GM18861 (cell line): Measurements from ENCODE around the gene WWOX.

Source experiments
- ATAC-seq: cut with Tn5 transposase; IDR thresholded peaks from one replicate; pipeline ENCODE4 v1.9.1; 2021; ENCODE audit not compliant: unreplicated experiment

Gene WWOX

DNA sequence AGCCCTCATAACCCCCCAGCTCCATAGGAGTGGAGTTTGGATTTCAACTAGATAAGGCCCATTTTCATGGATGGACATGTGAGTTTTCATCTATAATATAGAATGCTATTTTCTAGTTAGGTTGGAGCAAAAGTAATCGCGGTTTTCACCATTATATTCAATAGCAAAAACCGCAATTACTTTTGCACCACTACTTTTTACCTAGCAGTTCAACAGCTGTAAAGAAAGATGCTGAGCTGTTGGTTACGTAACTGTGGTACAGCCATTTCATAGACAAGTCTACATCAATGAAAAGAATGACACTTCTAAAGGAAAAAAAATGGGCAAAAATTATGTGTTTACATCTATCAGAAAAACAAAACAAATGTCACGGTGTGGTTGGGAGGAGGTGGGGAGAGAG, 993.4 kb downstream of the WWOX start:
- no peak for ATAC-seq

DNA sequence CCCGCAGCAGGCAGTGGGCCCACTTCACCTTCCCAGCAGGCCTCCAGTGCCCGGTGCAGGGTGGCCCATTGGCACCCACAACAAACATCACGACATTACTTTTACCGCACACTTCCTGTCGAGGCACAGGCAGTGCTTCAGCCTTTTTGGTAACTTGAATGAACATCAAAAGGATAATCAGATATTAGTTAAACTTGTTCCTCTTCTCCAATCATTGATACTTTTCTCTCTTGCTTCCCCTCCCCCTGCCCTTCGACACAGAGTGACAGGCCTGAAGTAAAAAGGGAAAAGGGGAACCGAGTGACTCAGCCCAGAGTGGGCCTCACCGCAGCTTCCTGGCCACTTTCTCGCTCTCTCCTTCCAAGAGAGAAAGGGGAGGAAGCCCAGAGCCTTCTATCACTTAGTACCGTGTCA, 994.1 kb downstream of the WWOX start:
- no peak for ATAC-seq

DNA sequence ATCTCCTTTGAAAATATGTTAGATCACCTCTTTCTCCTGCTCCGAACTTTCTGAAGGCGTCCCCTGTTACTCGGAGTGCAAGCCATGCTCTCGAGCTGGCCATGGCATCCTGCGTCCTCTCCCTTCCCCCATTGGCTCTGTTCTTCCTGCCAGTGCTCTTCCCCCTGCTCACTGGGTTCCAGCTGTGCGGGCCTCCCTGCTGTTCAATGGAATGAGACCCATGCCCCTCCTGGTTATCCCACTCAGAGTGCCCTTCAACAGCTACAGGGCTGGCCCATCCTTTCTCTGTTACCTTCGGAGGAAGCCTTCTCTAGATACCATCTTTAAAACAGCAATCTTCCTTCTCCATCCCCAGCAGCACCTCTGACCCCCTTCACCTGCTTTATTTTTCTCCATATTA, 996.8 kb downstream of the WWOX start:
- ATAC-seq: no peak

DNA sequence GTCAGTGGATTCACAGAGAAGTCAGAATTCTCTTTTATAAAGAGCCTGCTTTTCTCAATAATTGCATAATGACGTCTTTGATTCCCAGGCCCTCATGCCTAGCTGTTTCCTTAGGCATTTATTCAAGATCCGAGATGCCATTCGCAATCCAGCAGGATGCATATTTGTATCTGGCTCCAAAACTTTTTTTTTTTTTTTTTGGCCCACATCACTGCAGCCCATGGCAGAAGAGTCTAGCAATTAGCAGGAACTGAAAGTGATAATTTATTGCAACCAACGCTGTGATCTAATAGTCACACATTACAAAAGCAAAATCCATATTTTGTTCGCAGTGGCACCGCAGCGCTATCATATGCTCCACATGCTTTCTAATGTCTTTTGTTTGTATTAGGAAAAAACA, 997.7 kb downstream of the WWOX start:
- ATAC-seq: no peak

DNA sequence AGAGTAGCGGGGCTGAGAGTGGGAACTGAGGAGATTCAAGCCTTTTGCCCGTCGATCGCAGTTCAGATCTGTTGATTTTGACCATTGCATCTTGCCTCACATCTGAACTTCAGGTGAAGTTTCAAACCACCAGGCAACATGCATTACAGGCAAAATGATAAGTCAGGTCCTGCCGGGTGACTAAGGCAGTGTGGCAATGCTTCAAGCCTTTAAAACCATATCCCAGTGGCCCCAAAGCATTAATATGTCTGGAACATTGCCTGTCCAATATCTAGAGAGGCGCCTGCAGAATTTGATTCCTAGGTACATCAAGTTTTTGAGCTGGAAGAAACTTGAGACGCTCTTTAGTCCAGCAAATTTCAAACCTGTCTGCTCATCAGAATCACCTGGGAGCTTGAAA, 998.3 kb downstream of the WWOX start:
- ATAC-seq: no peak

DNA sequence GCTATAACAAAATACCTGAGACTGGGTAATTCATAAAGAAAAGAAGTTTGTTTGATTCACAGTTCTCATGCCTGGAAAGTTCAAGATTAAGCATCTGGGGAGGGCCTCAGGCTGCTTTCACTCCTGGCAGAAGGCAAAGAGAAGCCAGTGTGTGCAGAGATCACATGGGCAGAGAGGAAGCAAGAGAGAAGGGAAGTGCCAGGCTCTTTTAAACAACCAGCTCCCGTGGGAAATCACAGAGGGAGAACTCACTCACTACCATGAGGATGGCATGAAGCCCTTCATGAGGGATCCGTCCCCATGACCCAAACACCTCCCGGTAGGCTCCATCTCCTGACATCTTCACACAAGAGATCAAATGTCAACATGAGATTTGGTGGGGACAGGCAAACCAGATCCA, 999.5 kb downstream of the WWOX start:
- ATAC-seq: no peak

DNA sequence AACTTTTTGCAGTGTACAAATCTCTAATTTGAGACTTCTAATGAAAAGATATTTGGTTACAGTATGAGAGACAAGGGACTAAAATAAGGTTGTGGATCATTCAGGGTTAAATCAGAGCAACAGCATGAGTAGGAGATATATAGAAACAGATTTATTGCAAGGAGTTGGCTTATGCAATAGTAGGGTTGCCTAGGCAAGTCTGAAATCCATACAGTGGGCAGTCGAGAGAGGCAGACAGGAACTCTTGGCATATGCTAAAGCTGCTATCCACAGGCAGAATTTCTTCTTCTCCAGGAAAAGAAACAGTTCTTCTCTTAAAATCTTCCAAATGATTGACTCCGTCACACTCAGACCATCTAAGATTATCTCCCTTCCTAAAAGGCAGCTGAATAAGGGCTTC, 1000.3 kb downstream of the WWOX start:
- ATAC-seq: no peak

DNA sequence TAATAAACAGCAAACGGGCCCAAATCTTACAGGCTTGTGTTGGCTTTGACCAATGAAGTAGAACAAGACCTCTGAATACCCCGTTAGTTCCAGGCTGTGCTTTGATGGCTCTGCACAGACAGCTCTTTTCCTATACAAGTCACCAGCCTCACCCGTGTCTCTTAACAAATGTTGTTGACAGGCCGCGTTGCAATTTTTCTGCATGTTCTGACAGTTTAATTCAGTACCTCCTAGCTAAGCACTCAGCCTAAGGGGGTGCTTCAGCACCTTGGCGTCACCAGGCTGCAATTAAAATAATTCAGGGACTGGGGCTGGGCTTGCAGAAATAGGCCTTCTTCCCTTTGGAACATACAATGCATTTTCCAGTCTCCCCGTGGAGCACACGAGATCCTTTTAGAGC, 1001.0 kb downstream of the WWOX start:
- ATAC-seq: no peak

DNA sequence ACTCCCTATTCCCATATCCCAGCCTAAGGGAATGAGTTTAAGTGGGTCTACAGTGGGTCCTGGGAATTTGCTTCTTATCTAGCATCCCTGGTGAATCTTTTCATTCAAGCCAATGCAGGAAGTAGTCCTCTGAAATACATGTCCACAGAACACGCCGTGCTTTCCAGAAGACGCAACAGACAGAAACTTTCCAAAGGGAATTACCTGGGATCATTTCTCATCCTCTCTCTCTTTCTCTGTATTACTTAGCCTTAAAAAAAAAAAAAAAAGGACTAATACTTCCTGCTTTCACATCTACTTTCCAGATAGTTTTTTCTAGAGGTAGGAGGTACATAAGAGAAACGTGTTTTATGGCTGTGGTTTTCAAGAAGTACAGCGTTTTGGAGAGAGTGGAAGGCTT, 1002.0 kb downstream of the WWOX start:
- no peak for ATAC-seq

DNA sequence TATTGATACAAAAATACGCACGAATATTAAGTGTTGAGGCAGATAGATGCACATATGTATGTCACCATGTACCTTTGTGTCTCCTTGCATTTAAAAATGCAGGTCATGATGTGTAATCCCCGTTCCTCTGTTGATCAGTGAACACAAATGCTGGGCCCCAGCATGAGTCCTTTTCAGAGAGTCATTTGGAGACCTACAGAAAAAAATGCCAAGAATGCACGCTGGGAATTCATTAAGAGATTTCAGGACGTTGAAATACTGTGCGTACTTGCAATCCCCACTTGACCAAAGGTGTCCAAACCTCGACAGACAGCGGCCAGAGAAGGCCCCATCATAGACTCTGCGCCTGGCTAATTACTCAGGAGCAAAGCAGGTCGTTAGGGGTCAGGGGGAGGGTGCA, 1005.1 kb downstream of the WWOX start:
- ATAC-seq: no peak

DNA sequence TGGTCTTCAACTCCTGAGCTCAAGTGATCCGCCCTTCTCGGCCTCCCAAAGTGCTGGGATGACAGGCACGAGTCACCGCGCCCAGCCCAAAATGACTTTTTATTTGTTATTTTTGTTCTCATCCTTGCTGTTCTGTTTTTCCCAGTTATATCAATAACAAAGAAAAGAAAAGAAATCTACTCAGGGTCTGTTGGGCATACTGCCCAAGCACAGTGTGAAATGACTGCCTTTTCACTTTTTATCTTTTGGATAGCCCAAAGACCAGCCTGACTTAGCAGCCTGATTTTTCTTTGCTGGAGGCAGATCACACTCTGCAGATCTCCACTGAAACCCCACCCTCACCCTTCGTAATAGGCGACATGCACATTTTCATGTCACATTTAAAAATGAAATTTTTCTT, 1007.8 kb downstream of the WWOX start:
- ATAC-seq: no peak

DNA sequence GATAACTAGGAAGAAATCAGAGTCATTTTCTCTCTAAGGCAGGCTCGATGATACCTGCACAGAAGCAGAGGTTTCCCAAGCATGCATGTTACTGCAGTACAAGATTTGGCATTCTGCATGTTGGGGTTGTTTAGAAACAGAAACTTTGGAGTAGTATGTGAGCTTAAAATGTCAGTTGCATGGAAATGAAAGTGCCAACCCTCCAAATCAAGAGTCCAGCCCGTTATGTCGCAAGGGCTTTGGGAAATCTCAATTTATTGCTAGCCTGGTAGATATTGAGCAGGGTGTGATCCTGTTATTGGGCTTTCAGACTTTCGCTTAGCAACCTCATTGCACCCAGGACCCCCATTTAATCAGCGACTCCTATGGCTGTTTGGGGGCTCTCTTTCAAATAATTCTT, 1010.3 kb downstream of the WWOX start:
- ATAC-seq: no peak

DNA sequence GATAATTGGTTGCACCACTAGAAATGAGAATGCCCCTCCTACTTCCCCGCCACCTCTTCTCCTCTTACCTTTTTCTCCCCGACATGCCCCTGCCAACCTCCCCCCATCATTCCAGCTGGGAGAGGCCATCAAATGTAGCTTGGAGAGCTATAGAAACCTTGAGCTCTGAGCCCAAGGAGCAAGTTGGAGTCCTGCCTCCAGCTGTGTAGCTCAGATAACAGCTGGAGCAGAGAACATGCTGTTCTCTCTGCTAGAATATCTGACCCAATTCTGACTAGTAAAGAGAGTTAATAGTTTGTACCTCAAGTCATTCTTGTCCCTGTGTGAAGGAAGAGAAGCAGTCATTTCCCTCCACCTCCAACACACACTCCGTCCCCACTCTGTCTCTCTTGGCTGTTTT, 1010.8 kb downstream of the WWOX start:
- ATAC-seq: no peak

DNA sequence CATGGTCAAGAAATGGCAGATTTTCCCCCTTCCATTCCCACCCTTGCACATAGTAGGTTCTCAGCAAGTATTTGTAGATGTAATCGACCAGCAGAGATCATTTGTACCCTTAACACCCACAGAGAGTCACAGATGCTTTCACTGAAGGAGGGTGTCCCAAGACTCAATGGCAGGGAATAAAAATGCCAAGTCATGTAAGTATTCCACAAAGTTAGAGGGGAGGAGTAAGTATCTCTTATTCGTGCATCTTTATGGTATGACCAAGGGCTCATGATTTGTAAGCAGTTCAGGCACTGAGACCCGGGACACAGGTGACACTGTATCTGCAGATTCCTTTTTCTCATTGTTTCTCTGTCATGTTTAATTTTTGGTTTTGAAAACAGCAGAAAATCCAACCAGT, 1011.5 kb downstream of the WWOX start:
- no peak for ATAC-seq

DNA sequence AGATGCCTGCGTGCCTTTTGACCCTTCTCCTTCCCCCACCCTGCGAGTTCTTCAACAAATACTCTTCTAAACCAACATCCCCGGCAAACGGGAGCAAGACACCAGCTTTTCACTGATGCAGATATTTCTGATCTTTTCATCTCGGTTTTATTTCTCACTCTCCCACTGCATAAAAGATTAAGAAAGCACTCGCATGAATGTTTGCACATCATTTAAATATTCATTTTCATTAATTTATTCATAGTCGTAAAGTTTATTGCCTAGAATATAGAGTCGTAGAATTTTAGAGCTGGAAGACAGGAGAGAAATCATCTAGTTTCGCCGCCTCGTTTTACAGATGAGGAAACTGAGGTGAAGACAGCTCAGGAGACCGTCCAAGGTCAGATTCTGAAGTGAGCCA, 1013.0 kb downstream of the WWOX start:
- no peak for ATAC-seq

DNA sequence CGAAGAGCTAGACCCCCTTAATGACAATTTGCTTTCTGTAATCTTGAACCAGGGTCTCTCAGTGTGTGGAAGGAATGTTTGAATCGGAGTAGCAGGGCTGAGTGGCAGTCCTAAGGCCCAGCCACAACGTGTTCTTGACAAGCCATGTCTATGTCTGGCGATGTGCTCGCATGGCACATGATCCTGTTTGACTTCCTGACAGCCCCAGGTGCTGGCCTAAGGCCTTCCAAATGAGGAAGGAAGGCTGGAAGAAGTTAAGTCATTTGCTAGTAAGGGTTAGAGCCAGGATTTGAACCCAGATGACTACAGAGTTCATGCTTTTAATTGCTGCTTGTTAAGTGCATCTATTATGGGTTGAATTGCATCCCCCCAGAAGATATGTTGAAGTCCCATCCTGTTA, 1014.4 kb downstream of the WWOX start:
- no peak for ATAC-seq

DNA sequence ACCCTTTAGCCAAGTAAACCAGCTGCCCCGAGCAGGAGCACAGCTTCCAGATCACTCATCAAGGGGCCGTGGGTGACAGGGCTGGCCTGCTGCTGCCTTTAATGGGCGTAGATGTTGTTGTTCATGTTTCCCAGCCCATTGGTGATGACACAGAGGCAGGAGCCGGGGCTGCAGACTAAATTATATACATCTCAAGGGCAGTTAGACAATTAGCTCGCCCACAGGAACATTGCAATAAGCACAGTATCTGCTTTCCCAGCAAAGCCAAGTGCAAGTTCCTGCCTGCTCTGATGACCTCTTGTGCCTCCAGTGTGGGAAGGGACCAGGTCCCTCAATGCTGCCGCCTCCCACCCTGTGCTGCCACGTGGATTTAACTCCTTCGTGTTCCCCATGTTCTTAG, 1015.3 kb downstream of the WWOX start:
- ATAC-seq: no peak

DNA sequence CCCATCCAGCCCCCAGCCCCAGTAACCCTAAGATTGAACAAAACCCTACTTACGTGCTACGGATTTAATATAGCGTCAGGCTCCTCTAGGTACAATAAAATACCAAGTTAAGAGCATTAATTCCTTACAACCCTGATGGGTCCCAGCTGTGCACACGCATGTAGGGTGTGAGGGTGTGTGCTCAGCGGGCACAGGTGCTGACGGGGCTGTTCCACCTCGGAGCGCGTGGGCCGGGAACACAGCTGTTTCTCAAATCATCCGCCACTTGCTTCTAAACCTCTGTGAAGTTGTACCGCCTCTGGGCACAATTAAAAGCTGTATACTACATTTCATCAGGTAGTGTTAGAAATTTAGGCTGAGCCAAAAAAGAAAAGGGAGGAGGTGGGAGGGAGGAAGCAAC, 1022.5 kb downstream of the WWOX start:
- no peak for ATAC-seq

DNA sequence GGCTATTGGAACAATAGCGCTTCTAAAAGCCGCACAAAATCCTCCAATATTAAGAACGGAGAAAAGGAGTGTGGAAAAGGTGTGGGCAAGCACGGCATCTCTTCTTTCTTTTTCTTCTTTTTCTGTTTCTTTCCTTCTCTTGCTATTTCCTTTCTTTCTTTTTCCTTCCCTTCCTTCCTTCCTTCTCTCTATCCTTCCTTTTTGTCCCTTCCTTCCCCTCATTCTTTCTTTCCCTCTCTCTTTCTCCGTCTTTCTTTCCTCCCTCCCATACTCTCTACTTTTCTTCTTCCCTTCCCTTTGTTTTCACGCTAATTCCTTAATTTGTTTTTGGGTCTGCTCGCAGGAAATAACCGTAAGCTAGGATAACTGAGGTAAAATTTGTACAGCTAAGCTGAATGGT, 1022.9 kb downstream of the WWOX start:
- ATAC-seq: no peak

DNA sequence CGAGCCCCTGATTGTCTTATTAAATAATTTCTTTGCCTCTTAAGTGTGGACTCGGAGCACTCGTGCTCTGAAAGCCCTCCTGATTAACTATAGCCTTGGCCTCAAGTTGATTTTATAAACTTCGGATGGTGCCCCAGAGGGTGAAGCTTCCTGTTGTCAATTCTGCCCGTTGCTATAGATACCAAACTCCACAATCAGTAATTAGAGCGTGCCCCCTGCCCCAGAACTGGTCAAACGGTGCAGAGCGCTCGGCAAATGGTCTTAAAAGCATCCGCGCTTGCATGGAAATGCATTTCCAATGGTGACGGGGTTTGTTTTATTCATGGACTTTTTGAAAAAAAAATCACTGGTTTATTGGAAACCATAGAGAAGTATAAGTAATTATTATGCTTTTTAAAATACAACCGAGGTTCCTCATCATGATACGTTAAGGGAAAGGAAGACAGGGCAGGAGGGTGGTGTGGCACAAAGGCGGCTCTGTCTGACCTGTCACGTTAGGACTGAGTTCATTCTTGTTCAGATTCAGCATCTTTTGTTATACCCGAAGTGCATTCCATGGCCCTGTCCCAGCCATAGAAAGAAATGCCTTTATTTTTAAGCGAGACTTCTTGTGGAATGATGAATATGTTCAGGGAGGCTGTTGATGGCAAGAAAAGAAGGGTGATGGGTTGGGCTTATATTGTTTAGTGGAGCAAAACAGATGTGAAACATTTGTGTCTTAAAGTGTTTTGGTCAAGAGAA, 1024.7 kb downstream of the WWOX start:
- no peak for ATAC-seq

DNA sequence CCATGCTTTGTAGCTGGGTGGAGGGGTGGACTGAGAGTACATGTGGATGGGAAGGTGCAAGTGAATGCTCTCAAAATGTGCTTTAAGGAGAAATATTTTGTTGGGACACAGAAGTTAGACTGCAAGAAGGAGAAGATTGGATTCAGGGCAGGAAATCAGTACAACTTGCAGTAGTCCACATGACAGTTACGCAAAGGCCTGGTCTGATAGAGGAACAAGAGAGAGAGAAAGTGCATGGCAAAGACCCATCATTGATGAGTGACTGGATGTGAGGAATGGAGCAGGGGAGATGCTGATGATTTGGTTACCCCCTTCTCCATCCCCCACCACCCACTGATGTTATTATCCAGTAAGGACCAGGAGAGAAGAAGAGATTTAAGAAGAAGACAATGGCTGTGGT, 1028.3 kb downstream of the WWOX start:
- ATAC-seq: no peak

DNA sequence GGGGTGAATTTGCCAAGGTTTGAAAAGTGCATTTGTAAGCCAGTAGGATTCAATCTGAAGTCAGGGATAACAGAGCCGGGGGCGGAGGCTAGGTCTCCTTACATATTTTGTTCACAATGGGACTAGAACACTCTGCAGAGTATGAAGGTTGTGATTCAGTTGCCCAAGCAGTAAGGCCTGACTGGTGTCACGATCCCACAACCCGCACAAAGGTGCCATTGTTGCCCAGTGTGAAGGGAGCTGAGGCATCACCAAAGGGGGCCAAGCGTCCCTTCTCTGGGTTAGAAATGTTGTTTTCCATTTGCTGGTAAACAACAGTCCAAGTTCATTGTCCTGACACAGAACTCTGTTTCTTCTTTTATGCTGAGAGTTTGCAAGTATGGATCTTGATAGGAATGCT, 1029.3 kb downstream of the WWOX start:
- no peak for ATAC-seq

DNA sequence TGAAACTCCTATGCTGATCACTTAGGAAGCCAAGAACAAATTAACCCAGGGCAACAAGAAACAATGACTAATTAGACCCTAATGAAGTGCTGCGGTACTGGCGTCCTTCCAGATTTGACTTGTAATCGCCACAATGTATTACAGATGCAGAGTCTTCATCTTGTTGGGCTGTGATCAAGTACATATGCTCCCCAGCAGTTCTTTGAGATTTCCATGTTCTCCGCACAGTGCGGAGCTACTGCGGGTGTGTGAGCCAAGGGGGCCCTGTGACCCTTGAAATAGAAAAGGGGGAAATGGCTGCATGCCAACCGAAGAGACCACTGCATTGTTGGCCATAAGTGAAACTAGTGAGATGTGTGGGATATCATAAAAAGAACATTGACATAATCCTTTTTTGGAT, 1031.2 kb downstream of the WWOX start:
- ATAC-seq: no peak
